EH (cell line): Measurements from ENCODE around the gene FASTKD1.
A peak's percentile ranks its signal among the peaks of the same experiment; 100 is the strongest.
"Not testable (repeated sequence)": the region's sequence is repeated elsewhere in the genome, so short reads cannot be mapped to it uniquely, and the experiment has no call there.

Source experiments
- DNase-seq: peaks from one replicate; pipeline ENCODE4 v3.0.0-alpha.2; 2015; ENCODE audit warnings: low read depth

Gene FASTKD1

GRCh38 chr2:169573160-169573973 lies at the start of gene FASTKD1:
Gene FASTKD1, minus strand, starts transcription at chr2:169573865. Its CDS starts 1,836 bp downstream, at chr2:169572029.
- DNase-seq: peak; percentile 89

GRCh38 chr2:169623235-169623634 lies 49.6 kb upstream of the FASTKD1 start:
- no peak for DNase-seq

- no peak for DNase-seq
These were observed 46.8 kb upstream of the FASTKD1 start for GRCh38 chr2:169620509-169620908.

GRCh38 chr2:169619946-169620345 lies 46.3 kb upstream of the FASTKD1 start:
- peak; percentile 17 for DNase-seq

- DNase-seq: not testable (repeated sequence)
These were observed 42.3 kb upstream of the FASTKD1 start for GRCh38 chr2:169615982-169616381.

- DNase-seq: no peak
These were observed 40.2 kb upstream of the FASTKD1 start for GRCh38 chr2:169613876-169614275.

GRCh38 chr2:169609264-169609663 lies 35.6 kb upstream of the FASTKD1 start:
- no peak for DNase-seq

- no peak for DNase-seq
These were observed 25.9 kb upstream of the FASTKD1 start for GRCh38 chr2:169599568-169599967.

GRCh38 chr2:169598982-169599381 lies 25.3 kb upstream of the FASTKD1 start:
- no peak for DNase-seq

GRCh38 chr2:169596546-169596945 lies 22.9 kb upstream of the FASTKD1 start:
- DNase-seq: not testable (repeated sequence)

GRCh38 chr2:169590804-169591203 lies 17.1 kb upstream of the FASTKD1 start:
- no peak for DNase-seq

- no peak for DNase-seq
These were observed 12.0 kb upstream of the FASTKD1 start for GRCh38 chr2:169585673-169586072.

GRCh38 chr2:169584005-169584877 lies 10.6 kb upstream of the FASTKD1 start, which contains the start of gene PPIG:
Gene PPIG, plus strand, starts transcription at chr2:169584351. Its CDS starts 19,691 bp downstream, at chr2:169604042.
- DNase-seq: peak; percentile 91

- DNase-seq: no peak
These were observed 9.9 kb upstream of the FASTKD1 start for GRCh38 chr2:169583518-169583917.

GRCh38 chr2:169582552-169583266 lies 9.0 kb upstream of the FASTKD1 start:
- not testable (repeated sequence) for DNase-seq

- no peak for DNase-seq
These were observed 5.4 kb upstream of the FASTKD1 start for GRCh38 chr2:169579044-169579443.

GRCh38 chr2:169575264-169575663 lies 1.6 kb upstream of the FASTKD1 start:
- not testable (repeated sequence) for DNase-seq

- not testable (repeated sequence) for DNase-seq
These were observed 874 bp upstream of the FASTKD1 start for GRCh38 chr2:169574539-169574938.

- DNase-seq: no peak
These were observed 272 bp upstream of the FASTKD1 start for GRCh38 chr2:169573974-169574299.

GRCh38 chr2:169572821-169573159 lies 875 bp downstream of the FASTKD1 start:
- no peak for DNase-seq

- DNase-seq: no peak
These were observed 1.5 kb downstream of the FASTKD1 start for GRCh38 chr2:169572189-169572588.

GRCh38 chr2:169571571-169571970 lies 2.1 kb downstream of the FASTKD1 start:
- DNase-seq: no peak
